NT2/D1 (cell line): ENCODE data around the gene DDX31.

ENCODE experiments used
- YY1 ChIP-seq: IDR thresholded peaks from 2 replicates; pipeline ENCODE4 v1.6.1; 2011; ENCODE audit not compliant: insufficient read length, insufficient read depth
- ZNF274 ChIP-seq: IDR thresholded peaks from 2 replicates; pipeline ENCODE4 v1.6.1; 2011; ENCODE audit warnings: mild to moderate bottlenecking, low read depth, low read length

- no peak for TF ChIP-seq YY1
- TF ChIP-seq ZNF274, result no peak
These were observed 123.4 kb downstream of the DDX31 start for GRCh38 chr9:132546148-132547051.
